Superior temporal gyrus (tissue), 1 donor: Measurements from ENCODE around the gene EIF2B2.

ENCODE experiments used
- DNase-seq: peaks from one replicate; pipeline ENCODE4 v3.0.0-alpha.2; 2016; ENCODE audit errors: extremely low spot score

EIF2B2 gene

GRCh38 chr14:75042035-75042434, 39.3 kb downstream of the EIF2B2 start:
- DNase-seq = no peak

GRCh38 chr14:75044322-75044721, 41.6 kb downstream of the EIF2B2 start:
- DNase-seq = no peak

- no peak for DNase-seq
Measured at GRCh38 chr14:75044752-75045151, 42.0 kb downstream of the EIF2B2 start.

GRCh38 chr14:75046275-75046674, 43.6 kb downstream of the EIF2B2 start:
- DNase-seq = no peak

- DNase-seq = no peak
Measured at GRCh38 chr14:75046899-75047298, 44.2 kb downstream of the EIF2B2 start.

- DNase-seq = peak; percentile 36
Measured at GRCh38 chr14:75047506-75047905, 44.8 kb downstream of the EIF2B2 start.

- DNase-seq = peak; percentile 72
Measured at GRCh38 chr14:75048101-75048500, 45.4 kb downstream of the EIF2B2 start.

GRCh38 chr14:75049136-75049535, 46.4 kb downstream of the EIF2B2 start:
- peak; percentile 81 for DNase-seq

- no peak for DNase-seq
Measured at GRCh38 chr14:75049731-75050201, 47.0 kb downstream of the EIF2B2 start.

- DNase-seq = peak; percentile 92
Measured at GRCh38 chr14:75050852-75051555, 48.3 kb downstream of the EIF2B2 start, which contains the start of gene MLH3. TSS of gene MLH3 (minus strand) at chr14:75051467. CDS start at chr14:75049655, 1,812 bp downstream.

GRCh38 chr14:75051556-75051899, 48.8 kb downstream of the EIF2B2 start:
- DNase-seq = no peak

GRCh38 chr14:75053396-75054291, 50.9 kb downstream of the EIF2B2 start:
- no peak for DNase-seq

- no peak for DNase-seq
Measured at GRCh38 chr14:75054421-75054820, 51.7 kb downstream of the EIF2B2 start.

- DNase-seq = no peak
Measured at GRCh38 chr14:75059642-75060041, 56.9 kb downstream of the EIF2B2 start.

- DNase-seq = no peak
Measured at GRCh38 chr14:75060420-75060819, 57.7 kb downstream of the EIF2B2 start.
